DMS153 (cell line): Measurements from ENCODE around the gene PRRX2.
"Not testable (repeated sequence)": the region's sequence is repeated elsewhere in the genome, so short reads cannot be mapped to it uniquely, and the experiment has no call there.

Experiments
- DNase-seq: peaks from one replicate; lab custom pipeline; 2025; lab: John Stamatoyannopoulos, UW

Gene PRRX2

DNA sequence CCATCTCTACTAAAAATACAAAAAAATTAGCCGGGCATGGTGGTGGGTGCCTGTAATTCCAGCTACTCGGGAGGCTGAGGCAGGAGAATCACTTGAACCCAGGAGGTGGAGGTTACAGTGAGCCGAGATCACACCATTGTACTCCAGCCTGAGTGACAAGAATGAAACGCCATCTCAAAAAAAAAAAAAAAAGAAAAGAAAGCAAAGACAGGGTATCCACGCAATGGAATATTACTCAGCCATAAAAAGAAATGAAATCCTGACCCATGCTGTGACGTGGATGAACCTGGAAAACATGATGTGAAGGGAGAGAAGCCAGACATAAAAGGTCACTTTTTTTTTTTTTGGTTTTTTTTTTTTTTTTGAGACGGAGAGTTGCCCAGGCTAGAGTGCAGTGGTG is 95.3 kb downstream of the PRRX2 start:
- not testable (repeated sequence) for DNase-seq

DNA sequence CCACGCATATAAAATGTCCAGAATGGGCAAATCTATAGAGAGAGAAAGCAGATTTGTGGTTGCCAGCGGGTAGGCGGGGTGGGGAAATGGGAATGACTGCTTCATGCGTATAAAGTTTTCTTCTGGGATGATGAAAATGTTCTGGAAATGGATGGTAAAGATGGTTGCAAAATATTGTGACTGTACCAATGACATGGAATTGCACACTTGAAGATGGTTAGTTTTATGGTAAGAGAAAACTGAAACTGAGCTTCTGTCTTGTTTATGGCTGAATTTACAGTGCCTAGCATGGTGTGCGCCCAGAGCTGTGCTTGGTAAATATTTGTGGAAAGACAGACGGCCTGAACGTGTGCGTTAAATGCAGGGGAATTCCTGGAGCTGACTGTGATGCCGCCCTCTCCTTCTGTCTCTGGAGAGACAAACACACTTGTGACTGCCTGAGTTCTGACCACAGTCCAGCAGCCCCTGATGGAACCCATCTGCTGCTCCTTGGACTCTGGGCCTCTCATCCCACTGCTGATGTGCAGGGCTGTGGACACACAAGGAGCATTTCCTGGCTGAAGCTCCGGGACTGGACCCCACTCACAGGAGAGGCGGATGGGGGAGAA is 96.0 kb downstream of the PRRX2 start:
- no peak for DNase-seq

DNA sequence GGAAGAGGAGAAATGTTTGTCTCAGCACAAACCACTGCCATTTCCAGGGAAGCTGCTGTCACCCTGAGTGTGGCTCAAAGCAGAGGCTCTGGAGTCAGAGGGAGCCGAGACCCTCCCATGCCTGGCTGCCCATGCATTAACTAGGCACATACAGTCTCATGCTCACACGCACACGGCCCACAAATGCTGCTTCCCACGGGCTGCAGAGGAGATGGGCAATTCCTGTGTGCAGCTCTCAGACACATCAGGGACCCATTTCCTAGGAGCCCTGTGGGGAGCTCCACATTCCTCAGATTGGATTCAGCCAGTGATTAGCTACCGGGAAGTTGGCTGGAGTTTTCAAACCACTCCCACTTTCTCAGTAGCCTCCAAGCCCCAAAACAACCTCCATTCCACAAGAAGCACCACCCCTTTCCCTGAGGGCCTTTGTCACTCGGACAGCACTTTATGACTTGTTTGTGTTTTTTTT is 96.5 kb downstream of the PRRX2 start:
- no peak for DNase-seq

DNA sequence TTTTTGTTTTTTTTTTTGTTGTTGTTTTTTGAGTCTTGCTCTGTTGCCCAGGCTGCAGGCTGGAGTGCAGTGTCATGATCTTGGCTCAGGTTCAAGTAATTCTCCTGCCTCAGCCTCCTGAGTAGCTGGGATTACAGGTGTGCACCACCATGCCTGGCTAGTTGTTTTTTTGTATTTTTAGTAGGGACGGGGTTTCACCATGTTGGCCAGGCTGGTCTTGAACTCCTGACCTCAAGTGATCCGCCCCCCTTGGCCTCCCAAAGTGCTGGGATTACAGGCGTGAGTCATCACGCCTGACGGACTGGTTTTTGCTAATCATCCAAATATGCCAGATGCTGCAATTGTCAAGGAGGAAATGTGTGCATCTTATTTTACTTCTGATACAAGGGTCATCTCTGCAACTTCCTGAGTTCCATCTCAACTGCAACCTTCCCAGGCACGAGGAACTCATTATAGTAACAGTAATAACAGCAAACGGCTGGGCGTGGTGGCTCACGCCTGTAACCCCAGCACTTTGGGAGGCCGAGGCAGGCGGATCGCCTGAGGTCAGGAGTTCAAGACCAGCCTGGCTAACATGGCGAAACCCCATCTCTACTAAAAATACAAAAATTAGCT is 97.0 kb downstream of the PRRX2 start:
- DNase-seq: not testable (repeated sequence)

DNA sequence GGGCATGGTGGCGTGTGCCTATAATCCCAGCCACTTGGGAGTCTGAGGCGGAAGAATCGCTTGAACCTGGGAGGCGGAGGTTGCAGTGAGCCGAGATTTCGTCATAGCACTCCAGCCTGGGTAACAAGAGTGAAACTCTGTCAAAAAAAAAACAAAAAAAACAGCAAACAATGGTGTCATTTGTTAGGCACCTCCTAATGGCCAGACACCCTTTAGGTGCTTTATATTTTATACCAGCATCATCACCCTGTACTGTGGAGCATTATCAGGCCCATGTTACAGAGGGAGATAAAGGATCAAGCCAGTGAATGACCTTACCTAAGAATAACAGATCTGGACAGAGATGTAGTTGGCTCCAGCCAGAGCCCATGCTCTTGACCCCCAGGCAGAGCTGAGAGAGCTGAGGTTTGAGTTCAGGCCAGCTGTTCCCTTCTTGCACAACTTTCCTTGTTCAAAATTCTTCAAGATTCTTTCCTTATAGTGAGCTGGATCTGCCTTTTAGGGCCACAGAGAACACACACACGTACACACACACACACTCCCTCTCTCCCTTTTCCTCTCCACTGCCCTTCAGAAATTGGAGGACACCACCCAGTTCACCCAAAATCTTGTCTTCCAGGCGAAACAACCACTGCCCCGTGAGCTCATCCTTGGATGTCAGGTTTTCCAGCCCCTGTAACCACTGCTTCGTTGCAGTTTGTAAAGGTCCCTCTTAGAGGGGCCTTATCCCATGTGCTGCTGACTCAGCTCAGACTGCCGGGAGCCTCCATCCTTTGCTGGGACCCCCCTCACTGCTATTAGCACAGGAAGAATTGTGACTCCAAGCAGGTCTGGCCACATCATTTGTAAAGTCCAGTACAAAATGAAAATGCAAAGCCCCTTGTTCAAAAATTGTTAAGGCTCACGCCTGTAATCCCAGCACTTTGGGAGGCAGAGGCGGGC is 97.8 kb downstream of the PRRX2 start:
- DNase-seq: no peak

DNA sequence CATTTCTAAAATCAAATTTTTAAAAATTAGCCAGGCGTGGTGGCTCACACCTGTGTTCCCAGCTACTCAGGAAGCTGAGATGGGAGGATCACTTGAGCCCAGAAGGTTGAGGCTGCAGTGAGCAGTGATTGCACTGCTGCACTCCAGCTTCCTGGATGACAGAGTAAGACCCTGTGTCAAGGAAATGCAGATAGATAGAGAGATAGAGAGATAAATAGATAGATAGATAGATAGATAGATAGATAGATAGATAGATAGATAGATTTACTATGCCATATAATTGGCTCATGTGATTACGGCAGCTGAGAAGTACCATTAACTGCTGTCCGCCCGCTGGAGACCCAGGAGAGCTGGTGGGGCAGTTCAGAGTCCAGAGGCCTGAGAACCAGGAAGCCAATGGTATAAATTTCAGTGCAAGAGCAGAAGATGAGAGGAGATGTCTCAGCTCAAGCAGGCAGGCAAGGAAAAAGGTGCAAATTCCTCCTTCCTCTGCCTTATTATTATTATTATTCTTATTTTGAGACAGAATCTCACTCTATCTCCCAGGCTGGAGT is 100.4 kb downstream of the PRRX2 start:
- DNase-seq: no peak

DNA sequence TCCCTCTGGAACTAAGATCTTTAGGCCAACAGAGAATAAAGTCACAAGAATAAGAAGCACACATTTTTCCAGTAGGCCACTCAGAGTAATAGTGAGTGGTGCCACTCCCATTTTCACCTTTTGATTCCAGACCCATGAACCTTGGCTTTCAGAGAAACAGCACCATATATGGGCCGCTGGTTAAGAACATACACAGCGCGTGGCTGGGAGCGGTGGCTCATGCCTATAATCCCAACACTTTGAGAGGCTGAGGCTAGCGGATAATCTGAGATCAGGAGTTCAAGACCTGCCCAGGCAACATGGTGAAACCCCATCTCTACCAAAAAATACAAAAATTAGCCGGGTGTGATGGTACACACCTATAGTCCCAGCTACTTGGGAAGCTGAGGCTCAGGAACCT is 103.0 kb downstream of the PRRX2 start:
- DNase-seq: no peak

DNA sequence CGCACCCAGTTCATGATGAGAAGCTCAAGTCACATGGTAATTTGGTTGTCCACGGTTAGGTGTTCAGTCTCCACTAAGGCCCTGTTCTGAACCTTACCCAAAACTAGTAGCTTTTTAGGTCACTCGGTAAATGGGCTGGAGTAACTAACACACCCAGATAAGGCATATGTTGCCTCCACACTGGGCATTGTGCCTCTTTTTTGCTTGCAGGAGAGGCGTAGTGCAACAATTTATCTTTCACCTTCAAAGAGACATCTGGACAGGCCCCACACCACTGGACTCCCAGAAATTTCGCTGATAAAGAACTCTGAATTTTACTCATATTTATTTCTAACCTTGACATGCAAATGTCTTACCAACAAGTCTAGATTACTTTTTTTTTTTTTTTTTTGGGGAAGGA is 104.2 kb downstream of the PRRX2 start:
- DNase-seq: no peak

DNA sequence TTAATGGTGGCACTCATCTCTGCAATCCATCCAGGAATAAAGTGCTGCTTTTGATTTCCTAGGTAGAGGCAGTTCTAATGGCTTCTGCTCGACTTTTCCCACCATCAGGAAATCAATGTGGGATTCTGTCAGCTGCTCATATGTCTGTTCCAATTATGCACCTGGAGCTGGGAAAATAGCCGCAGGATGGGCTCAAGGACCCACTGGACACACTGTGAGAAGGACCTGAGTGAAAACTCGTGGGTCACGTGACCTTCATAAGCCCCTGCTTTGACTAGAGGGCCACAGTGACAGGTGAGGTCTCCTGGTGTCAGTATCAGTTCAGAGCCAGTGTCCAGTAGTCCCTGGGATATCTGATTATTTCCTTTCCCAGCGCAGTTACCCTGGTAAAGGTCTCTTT is 105.3 kb downstream of the PRRX2 start:
- DNase-seq: no peak
